GM19397 (cell line): ENCODE results near the gene OPCML.

Experiments
- ATAC-seq: cut with Tn5 transposase; IDR thresholded peaks from one replicate; pipeline ENCODE4 v1.9.1; 2021; ENCODE audit warnings: mild to moderate bottlenecking, moderate library complexity; ENCODE audit not compliant: unreplicated experiment

OPCML gene

GRCh38 chr11:133240908-133241655 lies 291.2 kb downstream of the OPCML start:
- ATAC-seq = no peak

GRCh38 chr11:133239575-133239974 lies 292.7 kb downstream of the OPCML start:
- ATAC-seq = no peak

- ATAC-seq = no peak
Measured at GRCh38 chr11:133238495-133238894, 293.8 kb downstream of the OPCML start.

DNA sequence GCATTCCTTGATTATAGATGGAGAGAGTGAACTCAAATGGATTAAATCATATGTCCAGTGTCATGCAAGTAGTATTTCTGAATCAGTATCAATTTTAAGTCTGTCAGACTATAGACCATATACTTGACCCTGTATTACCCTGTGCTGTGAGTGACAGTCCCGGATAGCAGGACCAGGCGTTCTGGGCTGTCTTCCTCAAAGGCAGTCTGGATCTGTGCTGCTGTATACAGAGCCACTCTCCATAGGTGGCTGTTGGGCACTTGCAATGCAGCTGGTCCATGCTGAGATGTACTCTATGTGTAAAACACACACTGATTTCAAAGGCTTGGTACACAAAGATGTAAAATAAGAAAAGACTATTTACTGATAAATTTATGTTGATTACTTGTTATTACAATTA lies 294.3 kb downstream of the OPCML start:
- no peak for ATAC-seq

DNA sequence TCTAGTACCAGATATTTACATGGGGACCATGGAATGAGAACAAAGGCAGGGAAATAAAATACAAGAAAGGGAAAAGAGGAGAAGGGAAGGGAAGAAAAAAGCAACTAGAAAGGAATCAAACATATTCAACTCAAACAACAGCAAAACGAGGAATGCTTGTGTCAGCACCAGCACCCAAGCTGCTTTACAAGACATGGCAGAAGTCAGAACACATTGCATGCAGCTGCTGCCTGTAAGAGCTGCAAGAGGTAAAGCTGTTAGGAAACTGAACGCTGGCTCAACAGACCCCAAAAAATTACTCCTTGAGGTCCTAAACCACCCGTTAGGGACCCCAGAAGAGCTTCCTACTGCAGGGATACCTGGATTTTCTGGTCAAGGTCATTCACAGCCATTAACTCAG lies 296.9 kb downstream of the OPCML start:
- ATAC-seq = no peak

- ATAC-seq = no peak
Measured at GRCh38 chr11:133234883-133235282, 297.4 kb downstream of the OPCML start.

- no peak for ATAC-seq
Measured at GRCh38 chr11:133232665-133233064, 299.6 kb downstream of the OPCML start.

DNA sequence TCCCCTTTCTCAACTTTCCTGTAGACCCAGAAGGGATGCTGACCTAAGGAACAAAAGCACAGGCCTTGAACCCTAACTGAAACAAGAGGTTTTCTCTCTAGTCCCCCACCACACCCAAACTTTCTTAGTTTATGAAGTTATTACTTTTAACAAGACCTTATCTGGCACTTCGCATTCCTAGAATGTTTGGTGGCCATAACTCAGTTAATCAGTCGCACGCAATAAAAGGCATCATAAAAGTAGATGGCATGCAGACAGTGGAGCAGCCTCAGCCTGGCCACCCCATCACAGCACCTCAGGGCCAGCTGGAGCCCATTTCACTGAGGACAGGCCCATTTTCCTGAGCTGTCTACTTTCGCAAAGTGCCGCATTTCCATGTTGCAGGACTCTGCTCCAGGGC lies 301.9 kb downstream of the OPCML start:
- ATAC-seq = no peak

DNA sequence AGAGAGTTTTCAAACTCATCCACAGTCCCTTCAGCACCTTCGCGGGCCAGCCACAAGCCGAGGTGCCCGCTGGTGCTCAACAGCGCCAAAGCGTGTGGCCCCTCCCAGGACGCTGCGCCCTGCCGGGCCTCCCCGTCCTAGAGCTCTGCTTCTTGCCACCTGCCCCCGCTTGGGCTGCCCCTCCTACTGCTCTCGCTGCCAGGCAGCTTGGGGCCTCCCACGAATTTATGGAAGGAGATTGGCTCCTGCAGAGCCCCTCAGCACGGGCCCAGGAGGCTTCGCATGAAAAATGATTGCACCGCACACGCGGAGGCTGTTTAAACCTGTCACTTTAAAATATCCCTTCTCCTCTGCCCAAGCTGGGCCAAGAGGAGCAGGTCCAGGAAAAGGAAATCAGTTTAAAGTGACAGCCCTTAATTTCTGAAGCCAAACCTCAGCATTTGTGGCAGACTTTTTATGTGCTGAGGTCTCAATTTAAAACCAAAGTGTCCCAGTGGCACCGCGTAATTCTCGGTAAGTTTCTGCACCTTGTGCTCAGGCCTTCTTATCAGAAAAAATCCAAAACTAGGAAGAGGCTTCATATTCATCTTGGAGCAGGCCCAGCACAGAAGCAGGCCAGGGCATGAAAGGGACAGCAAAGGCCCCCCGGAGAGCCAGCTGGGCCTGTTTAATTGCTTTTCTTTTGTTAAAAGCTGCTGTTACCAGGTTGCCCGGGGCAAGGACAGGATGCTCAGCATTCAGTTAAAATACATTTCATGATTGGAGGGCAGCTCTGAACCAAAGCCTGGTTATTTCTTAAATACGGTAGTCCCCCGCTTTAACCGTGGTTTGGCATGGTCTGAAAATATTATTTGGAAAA lies 303.6 kb downstream of the OPCML start:
- no peak for ATAC-seq

GRCh38 chr11:133227632-133228111 lies 304.6 kb downstream of the OPCML start:
- no peak for ATAC-seq

GRCh38 chr11:133224271-133224670 lies 308.0 kb downstream of the OPCML start:
- no peak for ATAC-seq

- no peak for ATAC-seq
Measured at GRCh38 chr11:133222425-133223330, 309.6 kb downstream of the OPCML start.

GRCh38 chr11:133219543-133219942 lies 312.8 kb downstream of the OPCML start:
- ATAC-seq = no peak

- no peak for ATAC-seq
Measured at GRCh38 chr11:133216813-133217212, 315.5 kb downstream of the OPCML start.

DNA sequence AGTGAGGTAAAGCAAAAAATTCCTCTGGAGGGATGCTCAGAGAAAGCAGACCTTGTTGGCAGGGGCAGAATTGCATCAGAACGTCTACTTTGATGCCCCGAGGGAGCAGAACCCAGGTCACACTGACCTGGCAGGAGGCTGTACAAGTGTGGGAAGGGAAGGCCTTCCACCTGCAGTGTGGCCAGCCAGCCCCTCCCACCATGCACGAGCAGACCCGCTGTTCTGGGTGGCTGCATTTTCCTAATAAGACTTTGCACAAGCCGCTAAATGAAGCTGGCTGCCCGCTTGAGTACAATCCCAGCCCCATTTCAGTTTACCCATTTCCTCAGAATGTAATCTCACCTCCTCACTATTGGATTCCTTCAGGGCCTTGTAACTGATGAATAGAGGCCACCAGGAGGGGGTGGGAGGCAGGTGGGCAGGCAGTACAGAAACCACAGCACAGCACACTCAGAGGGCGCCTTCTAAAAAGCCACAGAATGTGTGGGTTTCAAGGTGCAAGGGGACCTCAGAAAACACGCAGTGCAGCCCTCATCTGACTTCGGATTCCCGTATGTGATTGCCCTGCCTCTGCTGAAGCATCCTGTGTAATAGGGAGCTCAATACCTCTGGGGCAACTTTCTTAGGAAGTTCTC lies 316.6 kb downstream of the OPCML start:
- ATAC-seq = no peak

- ATAC-seq = no peak
Measured at GRCh38 chr11:133214646-133215045, 317.7 kb downstream of the OPCML start.

- no peak for ATAC-seq
Measured at GRCh38 chr11:133212201-133212600, 320.1 kb downstream of the OPCML start.

GRCh38 chr11:133207995-133208394 lies 324.3 kb downstream of the OPCML start:
- ATAC-seq = no peak

GRCh38 chr11:133206313-133207005 lies 325.8 kb downstream of the OPCML start:
- no peak for ATAC-seq

DNA sequence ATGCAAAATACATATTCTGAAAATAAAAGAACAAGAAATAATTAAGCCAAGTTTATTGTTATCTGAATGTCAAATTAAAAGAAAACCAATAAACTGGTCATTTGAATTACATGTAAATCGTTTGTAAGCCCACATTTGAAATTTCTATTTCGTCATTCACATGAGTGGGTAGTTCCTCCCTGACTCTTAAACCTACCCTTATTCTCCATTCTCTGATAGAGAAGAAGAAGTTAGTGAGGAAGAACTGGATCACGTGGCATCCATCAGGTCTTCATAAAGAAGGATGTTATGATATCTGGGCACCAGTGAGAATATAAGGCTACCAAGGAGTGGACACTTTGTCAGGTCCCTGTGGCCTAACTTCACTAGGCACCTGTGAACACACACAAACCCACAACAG lies 328.1 kb downstream of the OPCML start:
- no peak for ATAC-seq
